HG03175 (cell line): ENCODE measurements around the gene CYP27B1.

ENCODE experiments used
- ATAC-seq: cut with Tn5 transposase; IDR thresholded peaks from one replicate; pipeline ENCODE4 v1.9.1; 2021; ENCODE audit warnings: mild to moderate bottlenecking, moderate library complexity; ENCODE audit not compliant: unreplicated experiment

The CYP27B1 gene

GRCh38 chr12:57737467-57738460, 29.1 kb downstream of the CYP27B1 start:
- no peak for ATAC-seq

GRCh38 chr12:57736741-57737466, 30.0 kb downstream of the CYP27B1 start:
- no peak for ATAC-seq

- ATAC-seq, result no peak
These were observed 30.7 kb downstream of the CYP27B1 start for GRCh38 chr12:57735952-57736740.

GRCh38 chr12:57735198-57735855, 31.6 kb downstream of the CYP27B1 start:
- no peak for ATAC-seq

- no peak for ATAC-seq
These were observed 32.3 kb downstream of the CYP27B1 start for GRCh38 chr12:57734591-57734990.

- no peak for ATAC-seq
These were observed 33.0 kb downstream of the CYP27B1 start for GRCh38 chr12:57733928-57734327.

- no peak for ATAC-seq
These were observed 33.9 kb downstream of the CYP27B1 start for GRCh38 chr12:57732726-57733593.

- no peak for ATAC-seq
These were observed 34.6 kb downstream of the CYP27B1 start for GRCh38 chr12:57732270-57732669.

- ATAC-seq, result no peak
These were observed 35.3 kb downstream of the CYP27B1 start for GRCh38 chr12:57731411-57732080.

GRCh38 chr12:57730336-57731067, 36.4 kb downstream of the CYP27B1 start:
- no peak for ATAC-seq

GRCh38 chr12:57729321-57729844, 37.5 kb downstream of the CYP27B1 start:
- no peak for ATAC-seq

GRCh38 chr12:57727758-57728395, 39.0 kb downstream of the CYP27B1 start:
- no peak for ATAC-seq

GRCh38 chr12:57726884-57727757, 39.8 kb downstream of the CYP27B1 start:
- no peak for ATAC-seq

GRCh38 chr12:57726151-57726883, 40.6 kb downstream of the CYP27B1 start:
- no peak for ATAC-seq

GRCh38 chr12:57725851-57726150, 41.1 kb downstream of the CYP27B1 start:
- no peak for ATAC-seq
